KMS-11 (cell line): ENCODE data around the gene OGDHL.
"Not testable (repeated sequence)": the region's sequence is repeated elsewhere in the genome, so short reads cannot be mapped to it uniquely, and the experiment has no call there.

Experiments
- H2AFZ ChIP-seq: fragments of 200-600 bp; sonication (generic); 2 replicates; pipeline ENCODE4 v1.6.1; 2016; ENCODE audit warnings: antibody characterized with exemption, mixed run types, low read depth
- H3K27ac ChIP-seq: fragments of 200-600 bp; sonication (generic); 2 replicates; pipeline ENCODE4 v1.6.1; 2016; ENCODE audit warnings: mild to moderate bottlenecking, mixed run types
- H3K27me3 ChIP-seq: fragments of 200-600 bp; sonication (generic); 2 replicates; pipeline ENCODE4 v1.6.1; 2017; ENCODE audit warnings: mild to moderate bottlenecking, low read depth, mixed run types, moderate library complexity; ENCODE audit not compliant: insufficient read depth
- H3K36me3 ChIP-seq: fragments of 200-600 bp; sonication (generic); 2 replicates; pipeline ENCODE4 v1.6.1; 2017; ENCODE audit warnings: mild to moderate bottlenecking, mixed run types; ENCODE audit not compliant: insufficient read depth
- H3K4me1 ChIP-seq: fragments of 200-600 bp; sonication (generic); 2 replicates; pipeline ENCODE4 v1.6.1; 2016; ENCODE audit warnings: mild to moderate bottlenecking, low read depth, mixed run types; ENCODE audit not compliant: poor library complexity, severe bottlenecking
- H3K4me2 ChIP-seq: fragments of 200-600 bp; sonication (generic); 2 replicates; pipeline ENCODE4 v1.7.0; 2016; ENCODE audit warnings: mild to moderate bottlenecking, mixed run types
- H3K4me3 ChIP-seq: fragments of 200-600 bp; sonication (generic); IDR thresholded peaks from 2 replicates; pipeline ENCODE4 v1.6.1; 2017; ENCODE audit warnings: low read depth, low read length, mixed read lengths; ENCODE audit not compliant: insufficient read depth
- H3K79me2 ChIP-seq: fragments of 200-600 bp; sonication (generic); 2 replicates; pipeline ENCODE4 v1.6.1; 2016; ENCODE audit warnings: low read depth, mixed run types; ENCODE audit not compliant: insufficient read depth
- H3K9ac ChIP-seq: fragments of 200-600 bp; sonication (generic); 2 replicates; pipeline ENCODE4 v1.6.1; 2016; ENCODE audit warnings: mild to moderate bottlenecking, mixed run types
- H4K20me1 ChIP-seq: fragments of 200-600 bp; sonication (generic); 2 replicates; pipeline ENCODE4 v1.6.1; 2016; ENCODE audit warnings: mild to moderate bottlenecking, mixed run types; ENCODE audit not compliant: insufficient read depth
- TF ChIP-seq, protein P1 (sequence below): fragments of 200-600 bp; sonication (generic); conservative IDR thresholded peaks from 2 replicates; pipeline ENCODE4 v1.6.1; 2017; ENCODE audit warnings: low read depth, mild to moderate bottlenecking, antibody characterized with exemption, low read length, moderate library complexity, mixed read lengths

The OGDHL gene

DNA sequence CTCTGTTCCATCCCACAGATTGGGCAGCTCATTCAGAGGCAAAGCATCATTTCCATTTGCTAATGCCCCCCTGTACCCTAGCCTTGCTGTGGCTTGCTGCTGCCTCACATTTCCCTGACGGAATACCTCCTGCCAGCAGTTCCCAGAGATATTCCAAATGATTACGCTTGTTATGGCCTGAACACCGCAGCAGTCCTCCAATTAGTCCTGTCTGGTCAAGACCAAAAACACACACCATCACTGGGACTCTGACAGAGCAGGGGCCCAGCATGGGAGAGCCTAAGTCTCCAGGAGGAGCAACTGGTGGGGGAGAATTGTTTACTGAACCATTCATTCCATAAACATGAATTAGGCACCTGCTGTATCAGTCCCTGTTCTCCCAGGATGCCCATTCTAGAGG lies 6.1 kb downstream of the OGDHL start:
- Histone ChIP-seq H3K4me1 (no peaks in the 10 kb centered on the region), H2AFZ (no peak overlapping the region), H4K20me1 (no peaks in the 10 kb centered on the region), H3K36me3 (no peaks in the 10 kb centered on the region), H3K4me2 (no peak overlapping the region), H3K27me3 (0 out of 2 replicates have a peak, but pooled peaks cover 2% of the 10 kb centered on the region), H3K79me2 (no peaks in the 10 kb centered on the region), H3K4me3 (no peak overlapping the region), H3K9ac (no peak overlapping the region), H3K27ac (no peak overlapping the region)
- TF ChIP-seq, protein P1, sequence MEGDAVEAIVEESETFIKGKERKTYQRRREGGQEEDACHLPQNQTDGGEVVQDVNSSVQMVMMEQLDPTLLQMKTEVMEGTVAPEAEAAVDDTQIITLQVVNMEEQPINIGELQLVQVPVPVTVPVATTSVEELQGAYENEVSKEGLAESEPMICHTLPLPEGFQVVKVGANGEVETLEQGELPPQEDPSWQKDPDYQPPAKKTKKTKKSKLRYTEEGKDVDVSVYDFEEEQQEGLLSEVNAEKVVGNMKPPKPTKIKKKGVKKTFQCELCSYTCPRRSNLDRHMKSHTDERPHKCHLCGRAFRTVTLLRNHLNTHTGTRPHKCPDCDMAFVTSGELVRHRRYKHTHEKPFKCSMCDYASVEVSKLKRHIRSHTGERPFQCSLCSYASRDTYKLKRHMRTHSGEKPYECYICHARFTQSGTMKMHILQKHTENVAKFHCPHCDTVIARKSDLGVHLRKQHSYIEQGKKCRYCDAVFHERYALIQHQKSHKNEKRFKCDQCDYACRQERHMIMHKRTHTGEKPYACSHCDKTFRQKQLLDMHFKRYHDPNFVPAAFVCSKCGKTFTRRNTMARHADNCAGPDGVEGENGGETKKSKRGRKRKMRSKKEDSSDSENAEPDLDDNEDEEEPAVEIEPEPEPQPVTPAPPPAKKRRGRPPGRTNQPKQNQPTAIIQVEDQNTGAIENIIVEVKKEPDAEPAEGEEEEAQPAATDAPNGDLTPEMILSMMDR, result no peak

DNA sequence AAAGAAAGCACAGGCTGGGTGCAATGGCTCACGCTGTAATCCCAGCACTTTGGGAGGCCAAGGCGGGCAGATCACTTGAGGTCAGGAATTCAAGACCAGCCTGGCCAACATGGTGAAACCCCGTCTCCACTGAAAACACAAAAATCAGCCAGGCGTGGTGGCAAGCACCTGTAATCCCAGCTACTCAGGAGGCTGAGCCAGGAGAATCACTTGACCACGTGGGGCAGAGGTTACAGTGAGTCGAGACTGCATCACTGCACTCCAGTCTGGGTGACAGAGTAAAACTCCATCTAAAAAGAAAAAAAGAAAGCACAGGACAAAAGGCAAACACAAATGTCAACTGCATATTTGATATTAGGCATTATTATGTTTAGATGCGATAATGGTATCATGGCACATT lies 7.2 kb downstream of the OGDHL start:
- H3K27me3 ChIP-seq, result not testable (repeated sequence)

DNA sequence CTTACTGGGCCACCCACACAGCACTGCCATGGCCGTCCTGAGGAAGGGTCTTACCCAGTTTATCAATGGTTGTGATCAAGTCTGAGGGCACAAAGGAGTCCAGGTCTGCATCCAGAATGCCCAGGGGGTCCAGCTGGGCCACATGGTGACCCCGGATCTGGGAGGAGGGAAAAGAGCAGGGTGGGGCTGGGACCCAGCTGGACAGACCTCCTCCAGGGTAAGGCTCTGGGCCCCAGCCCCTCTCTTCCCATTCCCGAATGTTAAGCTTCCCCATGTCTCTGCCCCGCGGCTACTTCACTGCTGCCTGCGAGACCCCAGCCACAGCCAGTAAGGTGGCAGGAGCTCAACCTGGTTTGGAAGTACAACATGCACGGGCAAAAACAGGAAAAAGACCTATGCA lies 9.5 kb downstream of the OGDHL start:
- no peaks in the 10 kb centered on the region for H3K79me2 ChIP-seq
- TF ChIP-seq, protein P1, result no peak
- no peaks in the 10 kb centered on the region for H4K20me1 ChIP-seq

More for the DNA sequence above, 7.2 kb downstream of the OGDHL start:
- H3K36me3 ChIP-seq, H3K4me3 ChIP-seq, H3K4me1 ChIP-seq, H3K27ac ChIP-seq, H2AFZ ChIP-seq, H3K4me2 ChIP-seq, H3K9ac ChIP-seq, H3K79me2 ChIP-seq, H4K20me1 ChIP-seq: not testable (repeated sequence)

DNA sequence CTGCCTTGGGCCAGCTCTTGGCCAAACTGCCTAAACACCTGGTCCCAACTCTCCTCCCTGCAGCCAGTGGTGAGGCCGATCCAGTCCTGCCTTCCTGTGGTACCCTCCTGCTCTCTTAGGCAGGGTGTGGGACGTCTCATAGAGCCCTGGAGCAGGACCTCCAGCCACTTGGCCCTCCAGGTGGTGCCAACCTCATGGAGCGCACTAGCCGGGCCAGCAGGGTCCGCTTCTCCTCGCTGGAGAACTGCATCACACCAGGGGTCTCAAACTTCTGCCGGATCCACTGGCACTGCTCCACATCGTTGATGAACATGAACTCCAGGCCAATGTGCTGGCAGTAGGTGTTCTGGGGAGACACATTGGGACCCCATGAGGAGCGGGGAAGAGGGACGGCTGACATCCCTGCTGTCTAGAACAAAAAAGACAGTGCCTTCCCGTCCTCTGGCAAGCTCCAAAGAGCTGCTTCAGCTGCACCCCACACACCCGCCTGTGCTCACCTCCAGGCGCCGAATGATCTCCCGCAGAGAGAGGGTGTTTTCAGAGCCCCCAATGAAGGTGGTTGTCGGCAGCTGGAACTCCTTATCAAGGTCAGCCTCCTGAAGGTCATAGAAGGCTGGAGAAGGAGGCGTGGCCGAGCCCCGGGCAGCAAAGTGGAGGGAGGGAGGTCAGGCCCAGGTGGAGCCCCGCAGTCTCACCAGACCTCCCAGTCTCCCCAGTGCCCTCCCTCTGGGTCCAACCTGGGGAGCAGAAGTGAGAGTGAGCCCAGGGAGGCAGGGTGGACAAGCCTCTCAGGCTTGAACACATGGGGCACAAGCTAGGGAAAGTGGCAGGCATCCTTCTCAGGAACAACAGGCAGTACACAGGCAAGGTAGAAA lies 10.2 kb downstream of the OGDHL start:
- TF ChIP-seq, protein P1, result no peak
- Histone ChIP-seq H3K27me3 (0 out of 2 replicates have a peak, but pooled peaks cover 2% of the 10 kb centered on the region), H3K36me3 (no peaks in the 10 kb centered on the region)

More for the DNA sequence above, 9.5 kb downstream of the OGDHL start:
- no peak overlapping the region for H2AFZ ChIP-seq
- H3K27ac ChIP-seq, result no peak overlapping the region
- H3K4me2 ChIP-seq, result no peak overlapping the region
- no peaks in the 10 kb centered on the region for H3K36me3 ChIP-seq
- no peaks in the 10 kb centered on the region for H3K4me1 ChIP-seq
- H3K9ac ChIP-seq, result no peak overlapping the region
- 0 out of 2 replicates have a peak, but pooled peaks cover 2% of the 10 kb centered on the region for H3K27me3 ChIP-seq
- no peak overlapping the region for H3K4me3 ChIP-seq

DNA sequence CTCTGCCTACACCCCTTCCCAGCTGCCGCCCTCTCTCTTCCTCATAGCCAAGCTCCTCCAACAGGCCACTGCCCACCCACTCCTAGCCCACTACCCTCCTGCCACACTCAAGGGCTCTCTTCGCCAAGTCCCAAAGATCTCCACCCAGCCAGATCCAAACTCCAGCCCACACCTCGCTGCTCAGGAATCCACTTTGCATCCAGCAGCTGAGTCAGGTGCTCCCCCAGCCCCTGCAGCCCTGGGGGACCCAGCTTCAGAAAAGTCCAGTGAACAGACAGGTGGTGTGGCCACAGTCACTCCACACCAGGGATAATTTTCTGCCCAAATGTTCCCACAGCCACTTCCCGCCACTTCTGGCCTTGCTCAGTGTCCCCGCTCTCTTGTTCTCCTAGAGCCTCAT lies 10.9 kb downstream of the OGDHL start:
- H3K4me3 ChIP-seq, result no peak overlapping the region

More for the DNA sequence above, 10.2 kb downstream of the OGDHL start:
- Histone ChIP-seq H4K20me1 (no peaks in the 10 kb centered on the region), H3K4me3 (no peak overlapping the region), H3K79me2 (no peaks in the 10 kb centered on the region), H3K9ac (no peak overlapping the region), H3K27ac (no peak overlapping the region), H3K4me2 (no peak overlapping the region), H2AFZ (no peak overlapping the region), H3K4me1 (no peaks in the 10 kb centered on the region)

More for the DNA sequence above, 10.9 kb downstream of the OGDHL start:
- Histone ChIP-seq H3K27me3 (0 out of 2 replicates have a peak, but pooled peaks cover 2% of the 10 kb centered on the region), H3K36me3 (no peaks in the 10 kb centered on the region), H3K27ac (no peak overlapping the region), H3K79me2 (no peaks in the 10 kb centered on the region), H3K4me2 (no peak overlapping the region), H4K20me1 (no peaks in the 10 kb centered on the region), H3K4me1 (no peaks in the 10 kb centered on the region), H3K9ac (no peak overlapping the region), H2AFZ (no peak overlapping the region)
- TF ChIP-seq, protein P1, result no peak
